SK-MEL-5 (cell line): Measurements from ENCODE around the gene PKIB. TPM values are rescaled to one million over a fixed set of nuclear protein-coding genes. Genes with fewer than 3 reads are reported as not detected.
A peak's percentile ranks its signal among the peaks of the same experiment; 100 is the strongest.
"Not testable (repeated sequence)": the region's sequence is repeated elsewhere in the genome, so short reads cannot be mapped to it uniquely, and the experiment has no call there.

ENCODE experiments used
- DNase-seq: peaks from one replicate; pipeline ENCODE4 v3.0.0-alpha.2; 2016; ENCODE audit warnings: low read depth, low spot score
- in situ Hi-C: cut with HindIII; loops from 2 replicates; pipeline ENCODE4 v1.10.0; 2016; ENCODE audit warnings: low sequenced_read_pairs, high pct_unique_total_duplicates, low pct_unique_long_range_greater_than_20kb
- small RNA-seq, 2 experiments: library from RNA; depleted of rRNA; stranded (forward); fragments of <200 nt; gene quantifications; one replicate each; pipeline ENCODE3, GENCODE V24; 2014
- total RNA-seq: library from RNA; depleted of rRNA; stranded (reverse); fragments of >200 nt; shearing (Covaris generic); gene quantifications from 2 replicates; pipeline ENCODE4 v1.2.3, GENCODE V29; 2014; rRNA removed

Gene PKIB
- total RNA-seq, 1 experiment from 2014 or later: 1.4 TPM

- DNase-seq, in situ Hi-C loops: not testable (repeated sequence)
Observed at GRCh38 chr6:122748945-122749344, 138.7 kb downstream of the PKIB start.

- in situ Hi-C loops: no loop called here
- peak; percentile 83 for DNase-seq
Observed at GRCh38 chr6:122749451-122750050, 139.3 kb downstream of the PKIB start.

- in situ Hi-C loops: no loop called here
- DNase-seq: no peak
Observed at GRCh38 chr6:122751326-122751725, 141.1 kb downstream of the PKIB start.

GRCh38 chr6:122752459-122752858 lies 142.3 kb downstream of the PKIB start:
- in situ Hi-C loops: no loop called here
- no peak for DNase-seq

- no peak for DNase-seq
- in situ Hi-C loops: no loop called here
Observed at GRCh38 chr6:122753000-122753687, 142.9 kb downstream of the PKIB start.

GRCh38 chr6:122753688-122754056 lies 143.5 kb downstream of the PKIB start:
- in situ Hi-C loops: no loop called here
- DNase-seq: peak; percentile 57

GRCh38 chr6:122754191-122754731 lies 144.1 kb downstream of the PKIB start:
- DNase-seq: peak; percentile 81
- in situ Hi-C loops: no loop called here

GRCh38 chr6:122755901-122756300 lies 145.7 kb downstream of the PKIB start:
- in situ Hi-C loops: no loop called here

GRCh38 chr6:122758927-122759334 lies 148.7 kb downstream of the PKIB start:
- DNase-seq: no peak
- in situ Hi-C loops: no loop called here

More at GRCh38 chr6:122755901-122756300, 145.7 kb downstream of the PKIB start:
- DNase-seq: no peak

GRCh38 chr6:122760330-122760729 lies 150.1 kb downstream of the PKIB start:
- in situ Hi-C loops: no loop called here
- no peak for DNase-seq

GRCh38 chr6:122766256-122766655 lies 156.1 kb downstream of the PKIB start:
- DNase-seq: no peak
- in situ Hi-C loops: no loop called here

- DNase-seq: no peak
- in situ Hi-C loops: no loop called here
Observed at GRCh38 chr6:122770835-122771601, 160.8 kb downstream of the PKIB start.

GRCh38 chr6:122772724-122773415 lies 162.7 kb downstream of the PKIB start:
- DNase-seq: no peak
- in situ Hi-C loops: no loop called here

Small RNA genes lying within 50 kb of the gene (small RNA-seq; reads per million reads assigned to genes)
- 0 to 0.29 reads per million in 2 experiments for gene RN7SL564P

Other genes with a start within 250 kb of the PKIB start
- gene HSF2, start 210.8 kb upstream of the PKIB start, total RNA-seq: 16.2 and 20.4 TPM in 2 replicates
- 128 and 140 TPM in 2 replicates for gene SERINC1, start 138.6 kb upstream of the PKIB start, total RNA-seq
- 200 and 202 TPM in 2 replicates for gene FABP7, start 169.3 kb downstream of the PKIB start, total RNA-seq
- 59.4 and 60.4 TPM in 2 replicates for gene SMPDL3A, start 178.9 kb downstream of the PKIB start, total RNA-seq